Mucosa of rectum (tissue), 2 donors: ENCODE data around the gene RHBDL3.
"Not testable (repeated sequence)": the region's sequence is repeated elsewhere in the genome, so short reads cannot be mapped to it uniquely, and the experiment has no call there.

Source experiments
- H3K27ac ChIP-seq, 2 donors: one replicate each; pipeline ENCODE4 v1.7.0; 2013; ENCODE audit warnings: inconsistent platforms in 2 of 2, low read depth in 2 of 2, low read length in 2 of 2
- H3K27me3 ChIP-seq, 2 donors: one replicate each; pipeline ENCODE4 v1.7.0; 2013; ENCODE audit warnings: low read length in 2 of 2; ENCODE audit not compliant: control insufficient read depth in 2 of 2, insufficient read depth in 2 of 2
- H3K36me3 ChIP-seq, 2 donors: one replicate each; pipeline ENCODE4 v1.7.0; 2013; ENCODE audit warnings: low read length in 2 of 2; ENCODE audit not compliant: control insufficient read depth in 2 of 2, insufficient read depth in 2 of 2
- H3K4me1 ChIP-seq, 2 donors: one replicate each; pipeline ENCODE4 v1.7.0; 2013; ENCODE audit warnings: low read length in 2 of 2, mild to moderate bottlenecking in 1 of 2; ENCODE audit not compliant: control insufficient read depth in 2 of 2, insufficient read depth in 2 of 2
- H3K4me3 ChIP-seq, 2 donors: one replicate each; pipeline ENCODE4 v1.7.0; 2013; ENCODE audit warnings: low read length in 2 of 2
- H3K9ac ChIP-seq, 2 donors: one replicate each; pipeline ENCODE4 v1.7.0; 2013; ENCODE audit warnings: low read length in 2 of 2, low read depth in 1 of 2, mild to moderate bottlenecking in 1 of 2
- H3K9me3 ChIP-seq, 2 donors: one replicate each; pipeline ENCODE4 v1.7.0; 2013; ENCODE audit warnings: low read length in 2 of 2; ENCODE audit not compliant: control insufficient read depth in 2 of 2
- donor health status: healthy.
- donor health status: Normal muscosa, but diverticular disease.

Gene RHBDL3

GRCh38 chr17:32341857-32342602 is 76.4 kb downstream of the RHBDL3 start, which contains the start of gene C17orf75:
C17orf75 (minus strand) TSS chr17:32342173; CDS start chr17:32342139, 34 bp downstream.
- Histone ChIP-seq H3K27me3 (no peaks in the 10 kb centered on the region), H3K27ac (peak within 1 kb of the TSS; percentile 71 to 85), H3K36me3 (peaks cover 0 to 4% of the 10 kb centered on the region in 2 donors), H3K4me3 (peak within 1 kb of the TSS; percentile 77 to 87), H3K9ac (peak within 1 kb of the TSS; percentile 76 to 81), H3K4me1 (peaks cover 8 to 10% of the 10 kb centered on the region in 2 donors), H3K9me3 (no peaks in the 10 kb centered on the region)

GRCh38 chr17:32342603-32343325 is 77.1 kb downstream of the RHBDL3 start:
- Histone ChIP-seq H3K27me3 (no peaks in the 10 kb centered on the region), H3K27ac (peak overlapping the region in 1 of 2 donors; percentile 71), H3K36me3 (peaks cover 0 to 2% of the 10 kb centered on the region in 2 donors), H3K4me3 (peak overlapping the region; percentile 2 to 87), H3K9ac (peak overlapping the region in 1 of 2 donors; percentile 55), H3K9me3 (no peaks in the 10 kb centered on the region), H3K4me1 (peaks cover 8 to 10% of the 10 kb centered on the region in 2 donors)

- Histone ChIP-seq H3K27me3 (no peaks in the 10 kb centered on the region), H3K9ac (no peak overlapping the region), H3K4me3 (no peak overlapping the region), H3K36me3 (no peaks in the 10 kb centered on the region), H3K9me3 (no peaks in the 10 kb centered on the region), H3K27ac (no peak overlapping the region), H3K4me1 (peaks cover 8 to 9% of the 10 kb centered on the region in 2 donors)
Measured at GRCh38 chr17:32345951-32346600, 80.4 kb downstream of the RHBDL3 start.

GRCh38 chr17:32348483-32348800 is 82.8 kb downstream of the RHBDL3 start:
- H3K36me3 ChIP-seq = peaks cover 3 to 4% of the 10 kb centered on the region in 2 donors
- H3K27me3 ChIP-seq = no peaks in the 10 kb centered on the region
- H3K9ac ChIP-seq = no peak overlapping the region
- H3K27ac ChIP-seq = no peak overlapping the region
- no peak overlapping the region for H3K4me3 ChIP-seq
- H3K9me3 ChIP-seq = no peaks in the 10 kb centered on the region
- peaks cover 12 to 16% of the 10 kb centered on the region in 2 donors for H3K4me1 ChIP-seq

- Histone ChIP-seq H3K36me3 (peaks cover 11% of the 10 kb centered on the region in 2 donors), H3K4me3 (peak overlapping the region; percentile 99 to 100), H3K4me1 (peaks cover 12 to 16% of the 10 kb centered on the region in 2 donors), H3K27ac (peak overlapping the region; percentile 99), H3K9me3 (no peaks in the 10 kb centered on the region), H3K27me3 (no peaks in the 10 kb centered on the region), H3K9ac (peak overlapping the region; percentile 100)
Measured at GRCh38 chr17:32349503-32349853, 83.8 kb downstream of the RHBDL3 start.

GRCh38 chr17:32349854-32350665 is 84.4 kb downstream of the RHBDL3 start, which contains the start of gene ZNF207:
ZNF207 (plus strand) TSS chr17:32350157; CDS start chr17:32350286, 129 bp downstream.
- Histone ChIP-seq H3K36me3 (peaks cover 15 to 16% of the 10 kb centered on the region in 2 donors), H3K9ac (peak within 1 kb of the TSS; percentile 100), H3K4me1 (peaks cover 15 to 18% of the 10 kb centered on the region in 2 donors), H3K27me3 (no peaks in the 10 kb centered on the region), H3K27ac (peak within 1 kb of the TSS; percentile 99), H3K9me3 (no peaks in the 10 kb centered on the region), H3K4me3 (peak within 1 kb of the TSS; percentile 99 to 100)

GRCh38 chr17:32350666-32351418 is 85.2 kb downstream of the RHBDL3 start:
- H3K9ac ChIP-seq = peak overlapping the region; percentile 100
- H3K4me3 ChIP-seq = peak overlapping the region; percentile 99 to 100
- H3K27ac ChIP-seq = peak overlapping the region; percentile 99
- peaks cover 19% of the 10 kb centered on the region in 2 donors for H3K4me1 ChIP-seq
- peaks cover 22% of the 10 kb centered on the region in 2 donors for H3K36me3 ChIP-seq
- H3K9me3 ChIP-seq = no peaks in the 10 kb centered on the region
- H3K27me3 ChIP-seq = no peaks in the 10 kb centered on the region

- peak overlapping the region; percentile 13 to 53 for H3K4me3 ChIP-seq
- H3K27ac ChIP-seq = not testable (repeated sequence)
Measured at GRCh38 chr17:32352734-32353133, 87.1 kb downstream of the RHBDL3 start.

More at GRCh38 chr17:32352734-32353133, 87.1 kb downstream of the RHBDL3 start:
- Histone ChIP-seq H3K36me3 (peaks cover 25 to 32% of the 10 kb centered on the region in 2 donors), H3K4me1 (peaks cover 19 to 24% of the 10 kb centered on the region in 2 donors)
- H3K9ac ChIP-seq, H3K9me3 ChIP-seq, H3K27me3 ChIP-seq: not testable (repeated sequence)
